SHP77 treated with DMSO at 0.1 percent for 48 hours (cell line): ENCODE data around the gene EPN2.
"Not testable (repeated sequence)": the region's sequence is repeated elsewhere in the genome, so short reads cannot be mapped to it uniquely, and the experiment has no call there.

Experiments
- DNase-seq: peaks from one replicate; lab custom pipeline; 2025; lab: John Stamatoyannopoulos, UW

Gene EPN2

GRCh38 chr17:19237139-19237388 lies at the start of gene EPN2:
TSS of gene EPN2 (plus strand) at chr17:19237366. CDS start at chr17:19283120, 45,754 bp downstream.
- DNase-seq = not testable (repeated sequence)

GRCh38 chr17:19187883-19188869 lies 49.0 kb upstream of the EPN2 start:
- DNase-seq = not testable (repeated sequence)

- not testable (repeated sequence) for DNase-seq
These were observed 48.1 kb upstream of the EPN2 start for GRCh38 chr17:19188870-19189708.

GRCh38 chr17:19189781-19190405 lies 47.3 kb upstream of the EPN2 start:
- DNase-seq = not testable (repeated sequence)

- not testable (repeated sequence) for DNase-seq
These were observed 40.6 kb upstream of the EPN2 start for GRCh38 chr17:19196382-19197204.

GRCh38 chr17:19202448-19202847 lies 34.7 kb upstream of the EPN2 start:
- not testable (repeated sequence) for DNase-seq

GRCh38 chr17:19203429-19203828 lies 33.7 kb upstream of the EPN2 start:
- DNase-seq = not testable (repeated sequence)

GRCh38 chr17:19215074-19215860 lies 21.9 kb upstream of the EPN2 start:
- not testable (repeated sequence) for DNase-seq

GRCh38 chr17:19216148-19216926 lies 20.8 kb upstream of the EPN2 start:
- DNase-seq = not testable (repeated sequence)

- DNase-seq = not testable (repeated sequence)
These were observed 18.3 kb upstream of the EPN2 start for GRCh38 chr17:19218914-19219313.

GRCh38 chr17:19219384-19219783 lies 17.8 kb upstream of the EPN2 start:
- not testable (repeated sequence) for DNase-seq

- not testable (repeated sequence) for DNase-seq
These were observed 17.0 kb upstream of the EPN2 start for GRCh38 chr17:19220195-19220594.

GRCh38 chr17:19226610-19227588 lies 10.3 kb upstream of the EPN2 start:
- not testable (repeated sequence) for DNase-seq

GRCh38 chr17:19234676-19235075 lies 2.5 kb upstream of the EPN2 start:
- DNase-seq = not testable (repeated sequence)

GRCh38 chr17:19236351-19237138 lies 621 bp upstream of the EPN2 start:
- DNase-seq = not testable (repeated sequence)

GRCh38 chr17:19237389-19238166 lies 412 bp downstream of the EPN2 start:
- DNase-seq = no peak

- DNase-seq = no peak
These were observed 970 bp downstream of the EPN2 start for GRCh38 chr17:19238167-19238505.
